ENCODE data around the gene TEX11.

- TF ChIP-seq ZFP30 (CRISPR knock-in tag; IDR thresholded peaks at IDR 0.05; ENCODE audit: borderline replicate concordance) (no peak), NKRF (IDR thresholded peaks at IDR 0.05; ENCODE audit: borderline replicate concordance) (no peak), MITF (IDR thresholded peaks at IDR 0.05) (no peak), CTCF (IDR thresholded peaks at IDR 0.05 in 2 of 3, conservative IDR thresholded peaks at IDR 0.05 in 1 of 3; ENCODE audit: insufficient read depth in 2 of 3, low read depth in 1 of 3, low read length in 3 of 3) (no peak), USF2 (CRISPR knock-in tag; IDR thresholded peaks at IDR 0.05) (no peak), MXD1 (CRISPR knock-in tag; IDR thresholded peaks at IDR 0.05; ENCODE audit: borderline replicate concordance, poor library complexity, severe bottlenecking) (no peak), USF1 (CRISPR knock-in tag; IDR thresholded peaks at IDR 0.05) (no peak), MBD2 (IDR thresholded peaks at IDR 0.05; ENCODE audit: borderline replicate concordance, low read depth) (no peak), CEBPB (tag; IDR thresholded peaks at IDR 0.05) (no peak), ZNF184 (CRISPR knock-in tag; IDR thresholded peaks at IDR 0.05) (no peak), ZBTB8A (IDR thresholded peaks at IDR 0.05; ENCODE audit: partially characterized antibody) (no peak)
These were observed 411.5 kb downstream of the TEX11 start for GRCh38 chrX:70497026-70497425.

Measured in K562 (cell line).